GM21576 (cell line): Measurements from ENCODE around the gene NUP160.
"Not testable (repeated sequence)": the region's sequence is repeated elsewhere in the genome, so short reads cannot be mapped to it uniquely, and the experiment has no call there.

ENCODE experiments used
- ATAC-seq: cut with Tn5 transposase; IDR thresholded peaks from one replicate; pipeline ENCODE4 v1.9.1; 2021; ENCODE audit warnings: mild to moderate bottlenecking, moderate library complexity; ENCODE audit not compliant: unreplicated experiment

Gene NUP160

DNA sequence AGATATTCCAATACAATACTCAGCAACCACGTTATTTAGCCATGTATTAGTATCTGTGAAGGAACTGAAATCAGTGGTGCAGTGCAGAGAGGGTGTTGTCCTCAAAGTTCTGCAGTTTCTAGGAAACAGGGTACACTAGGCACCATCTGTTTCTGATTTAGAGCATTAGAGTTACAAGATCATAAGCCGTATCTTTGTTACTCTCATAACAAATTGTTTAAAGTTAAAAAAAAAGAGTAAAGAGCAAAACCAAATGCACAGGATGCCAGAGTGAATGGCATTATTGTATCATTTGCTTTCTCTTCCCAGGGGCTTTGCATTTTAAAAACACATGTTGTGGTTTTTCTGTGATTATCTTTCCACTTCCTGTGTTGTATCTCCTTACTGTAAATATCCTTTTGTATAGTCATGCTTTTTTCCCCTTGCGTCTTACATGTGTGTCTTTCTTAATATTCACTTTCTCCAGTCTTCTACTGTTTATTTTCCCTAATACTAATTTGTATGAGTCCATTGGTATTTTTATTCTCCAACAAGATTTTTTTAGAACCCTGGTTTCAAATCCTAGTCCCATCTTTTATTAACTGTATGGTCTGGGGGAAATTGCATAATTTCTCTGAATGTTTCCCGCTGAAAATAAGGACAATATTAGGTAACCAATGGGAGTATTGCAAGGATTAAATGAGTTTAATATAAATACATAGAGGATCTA is 15.2 kb upstream of the NUP160 start:
- ATAC-seq, result peak; percentile 61

DNA sequence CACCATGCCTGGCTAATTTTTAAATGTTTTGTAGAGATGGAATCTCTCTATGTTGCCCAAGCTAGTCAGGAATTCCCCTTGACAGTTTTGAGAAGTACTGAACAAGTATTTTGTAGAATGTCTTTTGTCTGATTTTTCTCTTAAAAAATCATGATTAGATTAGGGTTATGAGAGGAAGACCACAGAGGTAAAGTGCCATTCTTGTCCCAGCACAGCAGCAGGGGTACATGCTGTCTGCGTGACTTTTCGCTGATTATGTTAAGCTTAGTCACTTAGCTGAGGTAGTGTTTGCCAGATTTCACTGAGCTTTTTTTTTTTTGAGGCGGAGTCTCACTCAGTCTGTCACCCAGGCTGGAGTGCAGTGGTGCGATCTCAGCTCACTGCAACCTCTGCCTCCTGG is 13.6 kb upstream of the NUP160 start:
- ATAC-seq, result no peak

DNA sequence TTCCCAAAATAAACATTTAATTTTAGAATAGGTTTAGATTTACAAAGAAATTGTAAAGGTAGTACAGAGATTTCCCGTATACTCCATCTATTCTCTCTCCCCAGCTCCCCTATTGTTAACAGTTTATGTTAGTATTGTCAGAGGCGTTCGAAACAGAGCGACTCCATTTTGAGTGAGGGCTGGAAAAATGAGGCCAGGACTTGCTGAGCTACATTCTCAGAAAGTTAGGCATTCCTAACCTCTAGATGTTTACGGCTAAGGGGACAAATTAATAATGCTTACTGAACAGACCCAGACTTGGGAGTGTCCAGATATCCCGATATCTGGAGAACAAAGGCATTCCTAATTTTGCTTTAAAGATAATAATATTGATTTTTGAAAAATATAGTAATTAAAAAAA is 12.4 kb upstream of the NUP160 start:
- ATAC-seq, result no peak

DNA sequence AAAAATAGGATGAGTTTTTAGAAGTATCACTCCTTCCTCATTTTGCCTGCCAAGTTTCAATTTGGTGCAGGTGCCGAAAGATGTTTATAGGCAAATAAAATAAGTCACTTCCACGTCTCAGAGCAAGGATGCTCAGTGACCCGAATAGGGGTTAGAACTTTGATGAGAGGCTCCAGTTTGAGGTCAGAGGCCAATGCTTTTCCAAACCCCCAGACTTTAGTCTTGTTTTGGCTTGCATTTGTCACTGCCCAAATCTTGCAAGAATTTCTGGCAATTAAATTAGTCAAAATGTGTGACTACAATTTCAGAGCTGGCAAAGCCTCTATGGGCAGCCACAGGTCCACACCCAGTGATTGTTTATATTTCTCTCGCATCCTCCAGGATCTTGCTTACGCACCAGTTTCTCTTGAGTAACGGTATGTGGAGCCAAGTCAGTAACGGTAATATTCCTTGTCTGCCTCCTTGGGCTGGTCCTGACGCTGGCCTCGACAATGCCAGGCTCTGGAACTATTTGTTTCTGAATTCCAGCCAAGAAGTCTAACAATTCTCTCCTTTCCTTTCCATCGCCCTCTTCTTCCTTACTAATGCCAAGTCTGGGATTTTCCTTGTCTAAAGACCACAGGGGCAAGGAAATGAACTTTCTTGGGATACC is 9.9 kb upstream of the NUP160 start:
- peak; percentile 29 for ATAC-seq

DNA sequence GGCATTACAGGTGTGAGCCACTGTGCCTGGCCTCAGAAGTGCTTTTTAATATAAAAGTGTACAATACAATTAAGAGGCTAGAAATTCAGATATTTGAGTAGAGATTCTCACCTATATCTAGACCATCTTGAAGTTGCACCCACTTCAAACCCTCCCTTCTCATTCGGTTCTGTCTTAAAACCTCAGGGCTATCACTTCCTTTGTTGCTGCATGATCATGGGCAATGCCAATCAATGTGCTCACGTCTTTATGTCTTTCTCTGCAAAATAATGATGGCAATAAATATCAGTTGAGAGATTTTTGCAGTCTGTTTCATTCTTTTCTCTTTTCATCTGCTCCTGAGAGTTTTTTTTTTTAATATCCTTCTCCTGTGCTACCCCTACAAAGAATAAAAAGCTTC is 9.3 kb upstream of the NUP160 start:
- ATAC-seq, result peak; percentile 25

DNA sequence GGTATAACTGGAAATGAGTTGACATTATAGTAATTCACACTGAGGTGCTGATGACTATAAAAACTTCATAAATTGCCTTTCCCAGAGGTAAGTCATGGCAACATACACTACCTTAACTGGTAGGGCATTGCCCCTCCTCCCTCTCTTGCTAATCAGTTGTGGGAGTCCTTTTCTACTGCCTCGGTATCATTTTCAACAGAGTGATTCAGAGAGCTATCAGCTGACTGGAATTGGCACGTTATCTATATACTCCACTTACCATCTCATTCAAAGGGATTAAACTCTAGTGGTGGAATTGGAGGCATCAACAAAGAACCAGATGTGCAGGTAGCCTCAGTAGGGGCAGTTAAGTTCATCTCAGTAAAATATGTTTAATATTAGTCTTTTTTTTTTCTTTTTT is 8.0 kb upstream of the NUP160 start:
- ATAC-seq, result no peak

DNA sequence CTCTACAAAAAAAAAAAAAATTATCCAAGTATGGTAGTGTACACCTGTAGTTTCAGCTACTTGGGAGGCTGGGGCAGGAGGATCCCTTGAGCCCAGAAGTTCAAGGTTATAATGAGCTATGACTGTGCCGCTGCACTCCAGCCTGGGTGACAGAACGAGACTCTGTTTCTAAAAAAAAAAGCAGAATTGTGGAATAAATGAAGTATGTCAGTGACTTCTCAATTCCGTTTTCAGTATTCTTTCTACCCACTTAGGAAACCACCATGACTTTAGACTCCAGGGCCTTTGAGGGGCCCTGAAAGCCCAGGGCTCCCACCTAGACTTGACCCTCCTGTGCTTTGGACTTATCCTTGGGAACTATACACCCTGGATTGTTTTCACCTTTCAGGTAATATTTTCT is 6.5 kb upstream of the NUP160 start:
- peak; percentile 52 for ATAC-seq

DNA sequence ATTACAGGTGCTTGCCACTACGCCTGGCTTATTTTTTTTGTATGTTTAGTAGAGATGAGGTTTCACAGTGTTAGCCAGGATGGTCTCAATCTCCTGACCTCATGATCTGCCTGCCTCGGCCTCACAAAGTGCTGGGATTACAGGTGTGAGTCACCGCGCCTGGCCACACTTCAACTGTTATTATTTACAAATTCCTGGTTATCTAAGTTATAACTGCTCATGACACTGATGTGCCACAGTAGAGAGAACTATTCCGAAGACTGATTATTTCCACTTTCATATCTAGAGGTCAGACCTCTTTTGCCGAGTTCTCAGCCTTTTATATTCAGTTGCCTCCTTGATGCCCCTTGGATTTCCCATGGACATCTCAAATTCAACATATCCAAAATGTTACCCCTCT is 3.9 kb upstream of the NUP160 start:
- ATAC-seq, result no peak

DNA sequence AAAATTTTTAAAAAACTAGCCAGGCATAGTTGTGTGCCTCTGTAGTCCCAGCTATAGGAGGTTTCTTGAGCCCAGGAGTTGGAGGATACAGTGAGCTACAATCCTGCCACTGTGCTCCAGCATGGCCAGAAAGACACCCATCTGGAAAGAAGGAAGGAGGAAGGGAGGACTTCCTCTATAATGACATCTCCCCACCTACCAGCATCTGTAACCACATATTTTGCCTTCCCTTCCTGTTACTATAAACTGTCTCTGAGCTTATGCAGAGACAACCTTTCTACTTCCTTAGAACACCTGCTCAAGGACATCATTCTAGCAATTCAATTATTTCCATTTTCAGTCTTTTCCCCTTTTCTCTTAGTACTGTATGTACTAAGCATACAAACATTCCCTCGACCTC is 2.2 kb upstream of the NUP160 start:
- peak; percentile 43 for ATAC-seq

DNA sequence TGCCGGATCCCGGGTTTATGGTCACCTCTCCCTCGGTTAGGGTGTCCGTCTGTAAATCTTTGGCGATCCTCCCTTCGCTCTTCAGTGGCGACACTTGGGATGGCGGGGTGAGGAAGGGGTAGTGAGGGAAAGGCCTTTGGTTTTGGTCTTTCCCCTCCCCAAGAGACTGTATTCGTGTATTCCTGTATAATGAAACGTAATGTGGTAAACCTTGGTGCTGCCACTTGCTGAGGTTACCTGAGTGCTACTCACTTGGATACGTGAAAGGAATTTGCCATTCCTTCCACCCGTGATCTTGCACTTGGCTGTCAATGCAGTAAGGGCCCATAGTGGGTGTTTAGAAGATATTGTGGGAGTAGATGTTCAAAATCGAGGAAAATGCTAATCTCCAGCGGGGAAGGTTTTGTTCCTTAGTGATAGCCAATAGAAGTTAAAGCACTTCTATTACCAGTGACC is 578 bp upstream of the NUP160 start:
- peak; percentile 6 for ATAC-seq

DNA sequence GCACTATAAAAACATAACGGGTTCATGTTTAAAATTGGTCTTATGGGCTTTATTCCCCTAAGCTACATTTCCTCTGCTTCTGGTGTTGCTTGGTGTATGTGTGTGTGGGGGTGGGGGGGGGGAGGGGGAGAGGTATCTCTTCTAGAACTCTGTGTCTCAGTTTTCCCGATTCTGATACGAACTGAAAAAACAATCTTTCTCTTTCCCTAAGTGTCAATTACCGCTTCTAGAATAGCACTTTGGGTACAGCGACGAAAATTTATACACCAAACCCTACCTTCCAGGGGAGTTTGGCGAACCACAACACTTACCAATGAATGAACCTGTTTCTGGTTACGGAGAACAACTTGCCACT is 636 bp downstream of the NUP160 start:
- no peak for ATAC-seq

DNA sequence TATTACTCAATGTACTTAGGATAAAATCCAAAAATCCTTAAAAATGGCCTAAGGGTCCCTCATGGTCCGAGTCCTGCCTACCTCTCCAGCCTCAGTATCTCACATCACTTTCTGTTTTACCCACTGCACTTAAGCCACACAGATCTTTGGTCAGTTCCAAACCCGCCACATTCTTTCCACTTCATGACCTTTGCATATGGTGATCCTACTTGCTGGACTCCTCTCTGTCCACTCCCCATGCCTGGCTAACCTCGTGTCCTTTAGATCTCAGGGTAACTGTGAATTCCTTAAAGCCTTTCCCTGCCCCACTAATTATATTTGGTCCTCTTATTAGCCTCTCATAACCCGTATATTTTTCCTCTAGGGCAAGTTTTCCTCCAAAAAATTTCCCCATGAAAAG is 1.2 kb downstream of the NUP160 start:
- ATAC-seq, result no peak

DNA sequence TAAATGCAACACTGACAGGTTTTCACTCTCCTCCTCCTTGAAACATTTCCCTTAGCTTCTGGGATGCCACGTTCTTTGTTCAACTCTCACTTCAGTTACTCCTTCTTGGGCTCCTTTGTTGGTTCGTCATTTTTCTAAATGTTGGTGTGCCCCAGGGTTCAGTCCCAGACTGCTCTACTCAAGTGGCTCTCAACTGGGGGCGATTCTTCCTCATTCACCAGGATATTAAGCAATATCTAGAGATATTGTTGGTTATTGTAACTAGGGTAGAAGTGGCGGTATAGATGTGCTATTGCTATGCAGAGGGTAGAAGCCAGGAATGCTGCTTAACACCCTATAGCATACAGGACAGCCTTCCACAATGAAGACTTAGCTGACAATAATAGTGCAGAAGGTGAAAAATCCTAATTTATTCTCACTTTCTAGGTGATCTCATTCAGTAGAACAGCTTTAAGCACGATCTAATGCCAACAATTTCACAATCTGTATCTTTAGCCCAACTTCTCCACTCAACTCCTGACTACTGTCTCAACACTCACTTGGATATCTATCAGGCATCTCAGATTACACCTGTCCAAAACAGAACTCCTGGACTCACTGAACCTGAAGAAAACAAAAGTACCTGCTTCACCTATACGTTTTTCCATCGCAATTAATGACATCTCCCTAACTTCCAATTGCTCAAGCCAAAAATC is 4.6 kb downstream of the NUP160 start:
- ATAC-seq, result no peak

DNA sequence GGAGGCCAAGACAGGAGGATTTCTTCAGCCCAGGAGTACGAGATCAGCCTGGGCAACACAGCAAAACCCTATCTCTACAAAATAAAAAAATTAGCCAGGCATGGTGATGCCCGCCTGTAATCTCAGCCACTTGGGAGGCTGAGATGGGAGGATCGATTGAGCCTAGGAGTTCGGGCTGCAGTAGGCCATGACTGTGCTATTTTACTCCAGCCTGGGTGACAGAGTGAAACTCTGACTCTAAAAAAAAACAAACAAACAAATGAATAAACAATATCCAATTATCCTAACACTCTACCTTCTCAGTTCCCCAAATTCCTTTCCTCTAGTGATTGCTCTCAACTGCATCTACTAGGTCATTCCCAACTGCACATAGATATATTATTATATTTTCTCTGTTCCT is 5.4 kb downstream of the NUP160 start:
- no peak for ATAC-seq

DNA sequence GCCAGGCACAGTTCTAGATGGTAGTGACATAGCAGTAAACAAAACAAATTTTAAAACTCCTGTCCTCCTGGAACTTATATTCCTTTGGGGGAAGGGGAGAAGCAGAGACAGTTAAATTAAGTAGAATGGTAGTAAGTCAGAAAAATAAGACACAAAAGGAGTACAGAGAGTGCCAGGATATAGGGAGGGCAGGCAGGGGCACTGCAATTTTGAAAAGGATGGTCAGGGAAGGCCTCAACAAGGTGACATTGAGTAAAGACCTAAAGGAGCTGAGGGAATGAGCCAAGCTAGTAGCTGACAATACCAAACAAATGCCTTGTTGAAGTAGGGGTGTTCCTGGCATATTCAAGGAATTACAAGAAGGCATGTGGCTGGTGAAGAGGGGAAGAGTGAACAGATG is 10.2 kb downstream of the NUP160 start:
- ATAC-seq, result no peak

DNA sequence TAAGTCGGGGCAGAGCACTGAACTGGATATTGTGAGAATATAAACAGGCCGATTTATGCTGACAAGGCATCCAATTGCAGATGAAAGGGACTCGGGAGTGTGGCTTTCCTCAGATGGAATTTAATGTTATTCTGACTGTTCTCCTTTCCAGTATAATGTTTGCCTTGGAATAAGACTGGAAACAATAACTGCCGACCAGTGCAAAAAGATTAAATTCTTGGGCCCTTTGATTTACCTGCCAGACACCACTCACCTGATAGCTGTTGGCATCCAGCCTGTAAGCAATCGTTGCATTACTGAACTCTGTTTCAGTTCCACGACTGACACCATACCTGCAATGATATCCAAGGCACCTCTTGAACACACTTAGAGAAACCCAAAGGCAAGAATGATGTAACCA is 10.9 kb downstream of the NUP160 start:
- ATAC-seq, result no peak

DNA sequence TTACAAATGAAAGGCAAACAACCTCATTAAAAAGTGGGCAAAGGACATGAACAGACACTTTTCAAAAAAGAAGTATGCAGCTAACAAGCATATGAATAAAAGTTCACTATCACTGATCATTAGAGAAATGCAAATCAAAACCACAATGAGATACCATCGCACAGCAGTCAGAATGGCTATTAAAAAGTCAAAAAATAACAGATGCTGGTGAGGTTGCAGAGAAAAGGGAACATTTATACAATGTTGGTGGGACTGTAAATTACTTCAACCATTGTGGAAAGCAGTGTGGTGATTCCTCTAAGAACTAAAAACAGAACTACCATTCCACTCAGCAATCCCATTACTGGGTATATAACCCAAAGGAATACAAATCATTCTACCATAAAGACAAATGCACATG is 18.1 kb downstream of the NUP160 start:
- ATAC-seq, result not testable (repeated sequence)

DNA sequence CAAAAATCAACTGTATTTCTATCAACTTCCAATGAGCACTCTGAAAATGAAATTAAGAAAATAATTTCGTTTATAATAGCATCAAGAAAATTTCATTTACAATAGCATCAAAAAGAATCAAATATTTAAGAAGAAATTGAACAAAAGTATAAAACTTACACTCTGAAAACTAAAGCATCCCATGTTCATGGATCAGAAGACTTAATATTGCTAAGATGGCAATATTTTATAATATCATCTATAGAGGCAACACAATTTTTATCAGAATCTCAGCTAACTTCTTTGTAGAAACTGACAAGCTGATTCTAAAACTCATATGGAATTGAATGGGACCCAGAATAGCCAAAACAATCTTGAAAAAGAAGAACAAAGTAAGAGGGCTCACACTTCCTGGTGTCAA is 19.9 kb downstream of the NUP160 start:
- no peak for ATAC-seq

DNA sequence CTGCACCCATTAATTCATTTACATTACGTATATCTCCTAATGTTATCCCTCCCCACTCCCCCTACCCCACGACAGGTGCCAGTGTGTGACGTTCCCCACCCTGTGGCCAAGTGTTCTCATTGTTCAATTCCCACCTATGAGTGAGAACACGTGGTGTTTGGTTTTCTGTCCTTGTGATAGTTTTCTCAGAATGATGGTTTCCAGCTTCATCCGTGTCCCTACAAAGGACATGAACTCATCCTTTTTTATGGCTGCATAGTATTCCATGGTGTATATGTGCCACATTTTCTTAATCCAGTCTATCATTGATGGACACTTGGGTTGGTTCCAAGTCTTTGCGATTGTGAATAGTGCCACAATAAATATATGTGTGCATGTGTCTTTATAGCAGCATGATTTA is 25.5 kb downstream of the NUP160 start:
- ATAC-seq, result not testable (repeated sequence)

DNA sequence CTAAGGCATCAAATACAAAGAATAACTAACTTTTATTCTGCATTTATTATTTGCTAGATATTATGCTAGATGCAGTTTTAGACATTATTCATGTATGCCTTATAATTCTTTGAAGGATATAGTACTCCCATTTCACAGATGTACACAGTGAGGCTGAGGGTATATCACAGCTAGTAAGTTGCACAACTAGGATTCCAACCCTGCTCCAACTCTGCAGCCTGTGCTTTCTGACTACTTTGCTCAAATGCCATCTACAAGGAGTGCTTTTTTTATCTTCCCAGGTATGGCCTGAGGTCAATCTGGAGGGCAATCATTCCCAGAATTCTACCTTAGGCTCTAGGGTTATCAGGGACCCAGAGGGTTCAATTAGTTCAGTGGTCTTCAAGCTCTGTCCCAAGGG is 28.4 kb downstream of the NUP160 start:
- ATAC-seq, result no peak

DNA sequence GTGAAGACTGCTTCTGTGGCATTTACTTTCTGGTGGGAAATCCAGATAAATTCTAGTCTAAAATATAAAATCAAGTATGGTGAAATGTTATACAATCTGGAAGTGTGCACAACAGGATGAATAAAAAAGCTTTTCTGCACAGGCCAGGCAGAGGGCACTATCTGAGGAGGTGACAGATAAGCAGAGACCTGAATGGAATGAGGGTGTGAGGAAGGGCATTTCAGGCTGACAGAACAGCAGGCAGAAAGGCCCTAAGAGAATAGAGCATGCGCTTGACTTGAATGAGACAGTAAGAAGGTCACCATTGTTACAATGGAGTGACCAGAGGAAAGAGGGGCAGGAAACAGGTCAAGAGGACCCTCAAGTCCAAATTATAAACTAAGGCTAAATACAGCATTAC is 47.4 kb downstream of the NUP160 start:
- ATAC-seq, result no peak

DNA sequence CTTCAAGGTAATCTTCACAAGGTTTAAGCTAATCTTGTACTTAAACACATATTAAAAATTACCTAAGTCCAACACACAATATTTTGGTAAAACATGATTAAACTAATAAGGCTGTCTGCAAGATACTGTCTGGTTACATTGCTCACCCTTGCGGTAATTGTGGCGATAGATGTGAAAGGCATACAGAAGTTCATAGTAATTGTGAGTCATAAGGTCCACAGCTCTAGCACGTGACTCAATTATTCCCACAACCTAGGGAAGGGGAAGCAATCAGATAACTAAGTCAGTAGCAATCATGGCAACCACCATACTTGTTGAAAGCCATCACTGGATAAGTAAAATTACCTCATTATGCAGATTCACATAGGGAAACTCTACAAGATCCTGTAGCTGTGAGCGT is 50.5 kb downstream of the NUP160 start:
- ATAC-seq, result no peak
